Keratinocyte (primary cell): ENCODE data around the gene SCNN1B.

Experiments used
- CTCF ChIP-seq, 3 experiments: IDR thresholded peaks in 1 of 3; conservative IDR thresholded peaks in 1 of 3; optimal IDR thresholded peaks in 1 of 3; 2 replicates in 2 of 3; 3 replicates in 1 of 3; pipeline versions ENCODE3 to v1.5.1; 2011; ENCODE audit warnings: low read length in 3 of 3, mild to moderate bottlenecking in 3 of 3, moderate library complexity in 2 of 3, control low read depth in 1 of 3, inconsistent platforms in 1 of 3; ENCODE audit not compliant: insufficient read depth in 2 of 3; ENCODE audit errors: extremely low read depth in 1 of 3
- EZH2 ChIP-seq: IDR thresholded peaks from one replicate; pipeline ENCODE4 v1.6.1; 2012; ENCODE audit warnings: inconsistent platforms, mild to moderate bottlenecking, low read length, moderate library complexity

GRCh38 chr16:23391381-23392222, 89.5 kb downstream of the SCNN1B start:
- TF ChIP-seq CTCF (optimal IDR thresholded peaks at IDR 0.05 in 1 of 3, IDR thresholded peaks at IDR 0.05 in 1 of 3, conservative IDR thresholded peaks at IDR 0.05 in 1 of 3; ENCODE audit: extremely low read depth in 1 of 3, insufficient read depth in 2 of 3, low read length in 3 of 3) (no peak), EZH2 (no peak)
